ELR (cell line): Measurements from ENCODE around the gene NPLOC4.

Experiments used
- DNase-seq: peaks from one replicate; pipeline ENCODE4 v3.0.0-alpha.2; 2015; ENCODE audit warnings: low read depth

The NPLOC4 gene

DNA sequence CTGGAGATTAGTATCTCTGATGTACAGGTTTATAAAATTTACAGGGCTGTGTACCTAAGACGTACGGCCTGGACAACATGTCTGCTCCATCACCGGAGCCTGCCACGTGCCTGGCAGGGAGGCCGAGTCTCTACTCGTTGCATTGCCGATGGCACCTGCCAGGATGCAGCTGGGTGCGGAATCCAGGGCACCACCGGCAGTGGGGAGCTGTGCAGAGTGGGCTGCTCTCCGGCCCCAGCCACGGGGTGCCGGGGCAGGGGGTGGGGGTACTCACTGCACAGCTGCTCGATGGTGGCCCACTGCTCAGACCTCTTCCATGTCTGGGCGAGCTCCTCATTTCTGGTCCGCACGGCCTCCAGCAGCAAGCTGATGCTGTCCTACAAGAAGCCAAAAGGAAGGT, 71.7 kb downstream of the NPLOC4 start:
- DNase-seq, result no peak

DNA sequence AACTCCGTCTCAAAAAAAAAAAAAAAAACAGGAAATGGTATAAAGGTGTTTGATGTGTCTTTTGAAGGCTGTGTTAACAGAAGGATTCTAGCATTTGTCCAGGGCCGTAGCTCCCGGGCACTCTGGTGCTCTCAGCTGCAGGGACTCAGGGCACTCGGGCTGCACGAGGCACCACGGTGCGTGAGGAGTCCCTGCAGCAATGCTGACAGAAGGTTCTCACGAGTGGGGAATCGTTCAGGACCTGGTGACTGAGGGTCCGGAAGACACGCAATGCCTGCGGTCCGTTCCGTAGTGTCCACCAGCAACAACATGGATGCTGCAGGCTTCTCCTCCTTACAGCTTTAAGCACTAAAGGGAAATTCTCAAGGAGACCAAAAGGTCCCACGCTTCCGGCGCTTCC, 72.1 kb downstream of the NPLOC4 start:
- no peak for DNase-seq

DNA sequence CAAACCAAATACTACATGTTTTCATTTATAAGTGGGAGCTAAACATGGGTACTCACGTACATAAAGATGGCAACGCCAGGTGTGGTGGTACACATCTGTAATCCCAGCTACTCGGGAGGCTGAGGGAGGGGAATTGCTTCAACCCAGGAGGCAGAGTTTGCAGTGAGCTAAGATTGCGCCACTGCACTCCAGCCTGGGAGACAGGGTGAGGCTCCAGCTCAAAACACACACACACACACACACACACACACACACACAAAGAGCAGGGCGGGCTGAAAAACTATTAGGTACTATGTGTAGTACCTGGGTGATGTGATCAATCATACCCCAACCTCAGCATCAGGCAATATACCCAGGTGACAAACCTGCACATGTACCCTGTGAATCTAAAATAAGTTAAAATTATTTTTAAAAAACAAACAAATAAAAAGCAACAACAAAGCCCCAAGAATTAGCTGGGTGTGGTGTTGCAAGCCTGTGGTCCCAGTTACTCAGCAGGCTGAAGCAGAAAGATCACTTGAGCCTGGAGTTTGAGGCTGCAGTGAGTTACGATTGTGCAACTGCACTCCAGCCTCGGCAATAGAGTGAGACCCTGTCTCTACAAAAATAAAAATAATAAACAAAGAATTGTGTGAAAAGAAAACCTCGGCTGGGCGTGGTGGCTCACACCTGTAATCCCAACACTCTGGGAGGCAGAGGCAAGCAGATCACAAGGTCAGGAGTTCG, 72.9 kb downstream of the NPLOC4 start:
- peak; percentile 46 for DNase-seq

DNA sequence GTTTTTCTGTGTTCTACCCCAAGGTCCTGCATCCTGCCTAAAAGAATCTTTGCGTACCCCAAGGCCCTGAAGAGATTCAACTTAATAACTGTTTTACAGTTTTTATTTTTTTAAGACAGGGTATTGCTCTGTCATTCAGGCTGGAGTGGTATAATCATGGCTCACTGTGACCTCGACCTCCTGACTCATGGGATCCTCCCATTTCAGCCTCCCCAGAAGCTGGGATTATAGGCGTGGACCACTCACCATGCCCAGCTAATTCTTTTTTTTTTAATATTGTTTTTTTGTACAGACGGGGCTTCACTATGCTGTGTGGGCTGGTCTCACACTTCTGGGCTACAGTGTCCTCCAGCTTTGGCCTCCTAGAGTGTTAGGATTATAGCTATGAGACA, 75.4 kb downstream of the NPLOC4 start:
- peak; percentile 95 for DNase-seq

DNA sequence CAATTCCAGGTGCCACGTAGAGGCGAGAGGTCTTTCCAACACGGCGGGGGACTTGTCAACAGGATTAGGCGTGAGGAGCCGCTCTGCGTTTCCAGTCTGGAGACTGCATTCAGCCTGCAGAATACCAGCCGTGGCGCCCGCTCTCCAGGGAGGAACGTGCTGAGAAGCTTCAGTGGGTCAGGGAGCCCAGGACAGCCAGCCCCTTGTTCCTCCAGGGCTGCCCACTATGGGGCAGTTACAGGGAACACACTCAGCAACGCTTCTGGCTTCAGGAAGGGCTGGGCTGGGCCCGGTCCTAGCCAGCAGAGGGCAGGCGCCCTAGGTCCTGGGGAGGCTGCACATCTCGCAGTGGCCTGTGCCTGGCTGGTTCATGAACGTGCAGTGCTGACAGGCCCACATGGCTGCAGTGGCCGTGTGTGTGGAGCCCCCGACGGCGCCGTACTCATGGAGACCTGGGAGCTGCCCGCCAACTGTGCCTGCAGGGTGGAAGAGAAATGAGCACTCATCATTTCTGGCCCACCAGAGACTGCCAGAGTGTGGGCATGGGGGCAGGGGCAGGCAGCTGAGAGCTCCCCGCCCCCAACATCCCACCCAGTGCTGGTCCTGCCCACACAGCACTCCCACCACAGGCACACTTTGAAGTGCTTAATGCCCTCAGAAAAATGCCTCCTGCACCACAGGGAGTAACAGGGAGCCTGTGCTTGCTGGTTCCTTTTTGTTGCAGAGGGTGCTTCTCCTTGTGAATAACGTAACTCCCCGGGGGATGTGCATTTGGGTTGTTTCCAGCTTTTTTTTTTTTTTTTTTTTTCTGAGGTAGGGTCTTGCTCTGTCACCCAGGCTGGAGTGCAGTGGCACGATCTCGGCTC, 77.7 kb downstream of the NPLOC4 start:
- peak; percentile 58 for DNase-seq

DNA sequence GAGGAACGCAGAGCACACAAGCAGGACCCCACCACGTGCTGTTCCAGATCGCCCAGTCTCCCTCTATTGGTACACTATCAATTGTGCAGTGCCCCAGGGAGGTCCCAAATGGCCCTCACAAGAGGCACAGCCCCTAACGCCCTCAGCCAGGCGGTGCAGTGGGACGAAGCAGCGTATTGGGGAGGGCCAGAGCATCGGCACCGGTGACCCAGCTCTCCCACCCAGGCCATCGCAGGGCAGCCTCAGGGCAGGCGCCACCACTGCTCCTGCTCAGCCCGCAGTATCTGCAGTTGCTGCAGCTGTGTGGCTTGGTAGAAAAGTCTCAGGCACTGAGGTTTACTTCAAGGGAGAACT, 78.8 kb downstream of the NPLOC4 start:
- DNase-seq, result no peak

DNA sequence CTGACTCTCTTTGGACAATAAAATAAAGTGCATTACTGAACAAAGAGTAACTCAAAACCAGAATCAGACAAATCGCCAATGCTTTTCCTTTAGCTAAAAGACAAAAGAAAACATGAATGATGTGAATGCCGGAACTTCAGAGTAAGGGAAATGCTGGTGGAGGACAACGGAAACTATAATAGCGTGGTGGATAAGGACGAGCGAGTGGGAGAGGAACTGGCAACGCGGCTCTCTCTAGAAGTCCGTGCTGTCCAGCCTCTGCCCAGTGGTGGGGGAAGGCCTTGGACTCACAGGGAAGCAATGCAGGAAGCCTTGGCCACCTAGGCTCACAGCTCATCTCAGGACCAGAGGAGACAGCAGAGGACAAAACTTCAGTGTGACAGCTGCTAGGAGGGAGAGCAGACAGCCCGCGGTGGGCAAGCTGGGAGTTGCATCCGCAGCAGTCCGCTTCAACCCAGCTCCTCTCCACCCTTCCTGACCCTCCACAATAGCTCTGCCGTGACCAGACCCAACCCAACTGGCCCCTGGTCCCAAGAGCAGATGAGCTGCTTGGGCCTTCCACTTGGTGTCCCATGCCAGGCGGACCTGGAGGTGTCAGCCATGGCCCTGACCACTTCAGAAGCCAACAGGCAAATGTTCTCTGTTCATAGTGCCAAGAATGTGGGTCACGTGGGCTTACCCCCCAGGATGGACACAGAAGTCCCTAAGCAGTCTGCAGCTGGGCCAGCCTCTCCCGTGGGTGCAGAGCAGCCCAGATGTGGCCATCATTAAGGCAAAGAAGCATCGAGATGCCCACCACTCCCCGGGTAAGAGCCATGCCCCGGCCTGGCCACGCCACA, 79.4 kb downstream of the NPLOC4 start:
- DNase-seq, result no peak

DNA sequence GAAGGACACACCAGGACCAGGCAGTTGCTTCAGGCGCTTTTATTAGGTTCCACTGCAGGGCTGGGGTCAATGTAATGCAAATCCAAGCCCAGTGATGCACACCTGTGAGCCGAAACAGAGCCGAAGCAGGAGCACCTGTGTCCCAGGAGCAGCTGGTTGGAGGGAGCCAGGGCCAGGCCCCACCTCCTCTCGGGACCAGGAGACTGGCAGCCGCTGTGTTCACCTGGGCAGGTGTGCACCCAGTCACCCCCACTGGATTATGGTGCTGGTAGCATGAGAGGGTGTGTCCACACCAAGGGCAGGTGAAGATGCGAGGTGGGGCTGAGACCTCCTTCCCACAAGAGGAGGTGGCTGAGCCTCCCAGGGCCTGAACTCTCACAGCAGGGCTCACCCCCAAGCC, 80.0 kb downstream of the NPLOC4 start:
- DNase-seq, result no peak

DNA sequence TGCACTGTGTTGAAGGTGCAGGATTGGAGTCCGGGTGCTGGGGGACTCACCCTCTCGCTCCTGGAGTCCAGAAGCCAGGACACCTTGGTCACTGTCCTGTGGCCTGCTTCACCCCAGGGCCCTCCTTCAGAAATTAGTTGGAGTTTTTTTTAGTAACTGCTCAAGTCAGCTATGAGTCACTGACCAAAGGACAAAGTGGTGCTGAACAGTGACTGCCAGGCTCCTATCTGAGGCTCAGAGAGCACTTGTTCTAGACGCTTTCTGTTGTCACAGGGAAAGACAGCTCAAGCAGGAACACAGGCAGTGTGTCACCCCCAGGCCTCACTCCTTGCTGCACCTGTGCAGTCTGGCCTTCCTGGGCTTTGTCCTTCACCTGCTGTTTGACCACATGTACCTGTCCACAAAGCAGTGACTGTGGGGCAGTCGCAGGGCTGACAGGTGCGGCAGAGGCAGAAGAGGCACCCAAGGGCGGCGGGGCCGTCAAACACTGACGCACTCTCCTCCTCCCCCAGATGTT, 80.7 kb downstream of the NPLOC4 start:
- peak; percentile 79 for DNase-seq

DNA sequence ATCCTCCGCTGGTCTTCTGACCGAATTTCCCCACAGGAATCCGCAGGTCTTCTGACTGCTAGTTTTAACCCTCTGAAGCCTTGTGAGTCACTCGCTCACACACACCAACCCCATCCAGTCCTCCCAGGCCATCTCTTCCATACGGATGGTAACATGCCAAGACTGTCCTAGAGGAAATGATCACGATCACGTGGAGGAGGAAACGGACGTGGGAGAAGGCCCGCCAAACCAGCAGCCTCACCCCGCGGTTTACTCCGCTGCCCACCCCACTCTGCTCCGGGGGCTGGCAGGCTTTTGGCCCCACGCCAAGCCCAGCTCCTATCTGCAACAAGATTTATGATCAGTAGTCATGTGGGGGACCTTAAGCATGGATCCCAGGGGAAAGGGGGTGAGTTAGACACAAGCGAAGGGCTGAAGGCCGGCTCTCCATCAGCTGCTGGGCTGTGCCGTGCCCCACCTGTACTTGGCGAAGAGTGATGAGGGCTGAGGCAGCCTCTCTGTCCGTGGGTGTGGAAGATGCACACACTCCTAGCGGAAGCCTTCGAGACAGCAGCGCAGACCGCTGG, 83.2 kb downstream of the NPLOC4 start:
- peak; percentile 100 for DNase-seq

DNA sequence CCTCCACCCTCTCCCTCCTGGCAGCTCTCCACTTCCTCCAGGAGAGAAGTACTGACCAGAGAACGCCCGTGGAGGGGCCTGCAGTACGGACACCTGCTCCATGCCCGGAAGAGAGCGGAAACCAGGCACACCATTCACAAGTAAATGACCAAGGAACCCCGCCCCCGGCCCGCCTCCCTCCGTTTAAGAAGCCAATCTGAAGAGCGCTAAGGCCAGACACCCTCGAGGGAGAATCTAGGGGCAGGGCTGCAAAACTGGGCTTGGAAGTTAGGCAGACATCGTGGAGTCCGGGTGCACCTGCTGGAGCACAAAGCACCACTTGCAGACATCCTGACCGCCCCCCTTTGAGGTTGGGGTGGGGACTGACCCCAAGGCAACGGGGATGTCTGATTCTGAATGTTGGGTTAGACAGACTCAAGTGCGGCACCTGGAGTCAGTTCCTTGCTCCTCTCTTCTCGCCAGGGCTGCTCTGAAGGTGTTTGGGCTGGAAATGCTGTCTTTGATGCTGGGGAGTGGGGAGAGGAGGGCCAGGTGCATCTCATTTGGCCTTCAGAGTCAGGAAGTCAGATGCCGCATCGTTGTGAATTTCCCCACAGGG, 83.8 kb downstream of the NPLOC4 start:
- peak; percentile 94 for DNase-seq

DNA sequence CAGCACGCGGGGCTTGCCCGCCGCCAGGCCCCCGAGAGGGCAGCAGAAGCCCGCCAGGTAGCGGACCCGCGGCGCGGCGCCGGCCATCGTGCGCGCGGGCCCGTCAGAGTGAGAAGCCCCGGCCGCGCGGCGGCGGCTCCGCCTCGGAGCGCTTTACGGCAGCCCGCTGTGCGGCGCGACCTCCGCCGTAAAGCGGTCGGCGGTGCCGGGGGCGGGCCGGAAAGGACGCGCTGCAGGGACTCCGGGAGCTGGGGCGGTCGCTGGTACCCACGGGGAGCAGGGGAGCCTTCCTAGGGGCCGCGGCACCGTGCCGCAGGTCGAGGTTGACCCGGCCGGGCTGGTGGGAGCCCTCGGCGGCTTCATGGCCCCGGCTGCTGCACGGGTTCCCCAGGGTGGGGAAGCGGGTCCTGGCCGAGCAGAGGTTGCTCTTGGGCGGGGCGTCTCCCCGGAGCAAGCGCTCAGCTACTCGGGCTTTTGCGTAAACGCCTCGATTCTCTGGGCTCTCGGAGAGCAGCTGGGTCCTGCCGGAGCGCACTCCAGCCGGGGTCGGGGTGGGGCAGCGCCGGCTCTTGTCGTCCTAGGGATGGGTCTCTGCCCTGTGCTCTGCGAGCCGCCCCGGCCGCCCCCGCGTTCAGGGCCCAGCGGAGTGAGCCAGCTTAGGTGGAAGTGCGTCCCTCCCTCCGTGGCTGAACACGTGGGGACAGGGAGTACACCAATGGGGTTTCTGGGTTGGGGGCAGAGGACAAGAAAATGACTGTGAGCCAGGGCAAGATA, 84.5 kb downstream of the NPLOC4 start, which contains the start of gene FAAP100:
FAAP100 (minus strand) TSS at position 110 of the 774 bp plus-strand sequence; CDS start at position 87, 23 bp downstream.
- peak; percentile 89 for DNase-seq

DNA sequence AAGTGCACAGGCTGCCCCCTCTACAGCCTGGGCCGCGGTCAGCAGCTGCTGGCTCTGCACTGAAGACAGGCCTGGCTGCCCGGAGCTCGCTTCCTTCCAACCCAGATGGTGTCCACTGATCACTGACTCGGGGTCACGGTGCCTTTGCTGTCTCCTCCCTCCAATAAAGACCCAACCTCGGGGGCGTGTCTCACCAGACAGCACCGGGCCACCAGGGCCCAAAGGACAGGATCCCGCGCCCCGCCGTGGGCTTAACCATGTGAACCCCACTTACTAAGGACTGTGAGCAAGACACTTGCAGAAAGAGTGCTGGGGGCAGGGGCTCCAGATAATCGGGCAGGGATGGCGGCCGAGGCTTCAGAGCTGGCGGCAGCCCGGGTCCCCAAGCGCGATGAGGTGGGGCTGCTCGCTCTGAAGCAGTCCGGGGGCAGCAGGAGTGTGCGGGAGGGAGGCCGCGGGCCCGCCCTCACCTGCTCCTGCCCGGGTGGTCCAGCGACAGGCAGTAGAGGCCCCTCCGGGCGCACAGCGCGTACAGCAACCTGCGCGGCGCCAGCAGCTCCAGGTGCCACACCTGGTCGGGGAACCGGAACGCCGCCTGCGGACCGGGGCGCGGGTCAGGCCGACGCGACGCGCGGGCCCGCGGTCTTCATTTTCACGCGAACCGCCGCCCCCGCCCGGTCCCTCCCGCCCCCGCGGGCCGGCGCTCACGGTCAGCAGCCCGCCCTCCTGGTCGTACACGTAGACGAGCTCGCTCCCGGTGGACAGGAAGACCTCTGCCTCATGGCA, 85.3 kb downstream of the NPLOC4 start:
- DNase-seq, result peak; percentile 66

DNA sequence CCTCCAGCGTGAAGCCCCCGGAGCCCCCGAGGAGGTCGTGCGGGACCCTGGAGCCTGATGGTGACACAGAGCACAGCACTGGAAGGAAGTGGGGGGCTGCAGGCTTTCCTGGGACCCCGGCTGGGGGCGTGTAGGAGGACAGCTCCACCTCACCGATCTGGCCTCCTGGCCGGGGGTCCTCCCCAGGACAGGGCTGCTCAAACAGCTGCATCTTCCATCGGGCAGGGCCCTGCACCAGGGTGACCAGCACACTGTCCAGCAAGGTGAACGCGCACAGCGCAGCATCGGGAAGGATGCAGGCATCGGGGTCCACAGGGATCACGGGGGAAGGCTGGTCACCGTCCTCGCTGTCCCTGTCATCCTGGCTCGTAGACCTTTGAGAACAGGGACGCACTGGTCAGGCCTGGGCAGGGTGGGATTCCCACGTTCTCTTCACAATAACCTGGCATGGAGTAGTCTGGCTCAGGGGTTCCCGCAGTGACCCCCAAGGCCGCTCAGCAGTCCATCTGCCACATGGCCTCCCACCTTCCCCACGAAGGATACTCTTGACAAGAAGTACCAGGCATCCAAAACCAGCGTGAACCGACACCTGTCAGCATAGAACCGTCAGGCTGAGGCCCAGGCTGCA, 86.0 kb downstream of the NPLOC4 start:
- DNase-seq, result no peak

DNA sequence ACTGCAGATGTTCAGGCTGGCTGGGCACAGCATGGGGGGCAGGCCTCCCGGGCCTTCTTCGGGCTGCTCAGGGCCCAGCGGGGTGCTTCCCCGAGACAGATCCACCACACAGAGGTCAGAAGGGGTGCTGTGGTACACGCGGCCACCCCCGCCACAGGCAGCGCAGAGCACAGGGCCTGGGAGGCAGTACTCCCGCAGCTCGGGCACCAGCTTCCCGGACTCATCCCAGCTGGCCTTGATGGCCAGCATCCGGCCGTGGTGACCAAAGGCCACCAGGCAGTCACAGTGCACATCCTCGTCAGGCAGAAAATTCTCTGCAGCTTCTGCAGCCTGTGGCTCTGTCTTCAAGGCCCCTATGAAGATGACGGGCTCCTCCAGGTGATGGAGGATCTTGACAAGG, 86.6 kb downstream of the NPLOC4 start:
- DNase-seq, result no peak

DNA sequence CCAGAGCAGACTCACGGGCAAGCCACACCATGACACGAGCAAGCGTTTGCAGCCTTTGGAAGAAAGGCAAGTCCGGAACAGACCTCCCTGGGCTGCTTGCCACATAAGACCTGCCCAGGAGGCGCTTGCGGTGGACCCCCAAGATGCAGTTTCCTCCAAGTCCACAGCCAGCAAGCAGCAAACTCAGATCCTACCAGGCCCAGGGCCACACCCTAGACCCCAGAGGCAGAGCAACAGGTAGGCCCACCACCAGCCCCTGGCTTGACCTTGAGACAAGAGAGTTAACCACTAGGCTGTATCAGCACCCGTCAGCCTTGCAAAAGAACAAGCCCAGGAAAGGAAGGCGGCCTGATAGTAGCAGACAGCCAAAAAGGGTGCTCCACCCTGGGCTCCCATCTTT, 87.1 kb downstream of the NPLOC4 start:
- no peak for DNase-seq

DNA sequence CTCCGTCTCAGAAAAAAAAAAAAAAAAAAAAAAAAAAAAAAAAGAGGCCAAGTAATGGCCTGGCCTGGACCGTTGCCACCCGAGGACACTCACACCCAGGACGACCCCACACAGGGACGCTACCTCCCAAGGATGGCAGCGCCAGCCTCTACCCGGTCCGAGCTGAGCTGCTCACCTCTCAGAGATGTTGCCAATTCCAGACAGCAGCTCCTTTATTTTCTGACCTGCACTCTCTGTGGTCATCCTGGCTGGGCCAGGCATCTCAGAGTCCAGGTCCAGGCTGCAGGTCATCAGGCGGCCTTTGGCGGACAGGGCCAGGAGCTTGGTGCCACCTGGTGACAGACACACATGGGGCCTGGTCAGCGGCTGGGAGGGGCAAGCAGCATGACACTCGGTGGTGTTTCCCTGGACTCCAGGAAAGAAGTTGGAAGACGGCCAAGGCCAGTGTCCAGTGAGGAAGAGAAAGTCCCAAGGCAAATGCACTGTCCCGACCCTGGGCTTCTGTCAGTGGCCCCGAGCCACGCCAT, 87.8 kb downstream of the NPLOC4 start:
- no peak for DNase-seq

DNA sequence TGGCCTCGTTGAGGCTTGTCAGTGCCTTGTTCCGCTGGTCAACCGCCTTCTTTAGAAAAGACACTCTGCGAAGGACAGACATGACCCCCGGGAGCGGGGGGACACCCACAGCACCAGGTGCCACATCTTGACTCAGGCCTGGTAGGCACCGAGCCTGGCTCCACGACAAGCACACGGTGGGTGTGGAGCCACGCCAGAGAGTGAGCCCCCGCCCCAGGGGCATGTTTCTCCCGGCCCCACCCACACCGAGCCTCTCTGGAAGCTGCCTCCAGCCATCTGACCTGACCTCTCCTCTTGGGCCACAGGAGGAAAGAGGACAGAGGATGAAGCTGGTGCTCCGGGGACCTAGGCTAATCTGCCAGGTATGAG, 89.3 kb downstream of the NPLOC4 start:
- no peak for DNase-seq

DNA sequence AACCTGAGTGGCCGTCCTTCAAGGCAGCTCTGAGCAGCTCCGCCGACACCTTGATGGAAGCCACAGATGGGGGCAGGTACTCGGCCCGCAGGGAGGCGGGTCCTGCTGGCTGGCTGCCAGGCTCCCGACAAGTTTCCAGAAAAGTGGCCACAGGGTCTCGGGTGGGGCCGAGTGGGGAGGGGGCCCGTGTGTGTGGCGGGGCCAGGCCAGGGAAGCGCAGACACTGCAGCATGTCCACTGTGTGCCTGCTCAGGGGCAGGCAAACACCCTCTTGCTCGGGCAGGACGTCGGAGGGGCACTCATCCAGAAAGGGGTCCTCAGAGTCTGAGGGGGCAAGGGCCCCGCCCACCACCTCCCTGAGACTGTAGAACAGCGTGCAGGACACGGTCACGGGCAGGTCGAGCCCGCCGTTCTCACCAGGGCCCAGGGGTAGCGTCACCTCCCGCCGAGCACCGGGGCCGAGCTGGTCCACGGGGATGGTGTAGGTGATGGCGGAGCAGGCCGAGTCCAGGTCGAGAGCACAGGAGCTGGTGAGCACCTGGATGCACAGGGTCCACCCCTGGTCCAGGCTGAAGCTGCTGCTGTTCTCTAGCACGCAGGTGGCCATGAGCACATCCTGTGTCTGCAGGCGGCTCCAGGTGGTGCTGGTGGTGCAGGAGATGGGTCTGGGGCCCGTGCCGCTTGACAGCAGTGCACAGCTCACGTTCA, 89.9 kb downstream of the NPLOC4 start:
- no peak for DNase-seq
